ENCODE data around the gene TFCP2L1. TPM values are rescaled to one million over a fixed set of nuclear protein-coding genes. Genes with fewer than 3 reads are reported as not detected.

TFCP2L1 gene
- total and polyA plus RNA-seq, 2 of the 4 experiments (the other 2 are of a cell fraction), result not detected

- no peak overlapping the region for H3K4me3 ChIP-seq (ENCODE audit: insufficient read depth, low read depth, low read length)
- ChIA-PET POLR2A (ENCODE audit: unreplicated experiment) (no interaction called here), CTCF (interaction anchor here (0.6 kb wide), 1 partner anchor 1299 kb away, joined by 3 read pairs; no protein-coding TSS in a partner anchor)
- H2BK120ac ChIP-seq (ENCODE audit: low read depth, low read length), result no peak overlapping the region
- H2AK9ac ChIP-seq (replicated peaks; ENCODE audit: low read depth, low read length, poor library complexity), result no peak overlapping the region
- no peaks in the 10 kb centered on the region for H4K20me1 ChIP-seq (ENCODE audit: insufficient read depth, low read length)
- no peaks in the 10 kb centered on the region for H3K9me1 ChIP-seq (ENCODE audit: insufficient read depth, low read length)
- H3K9ac ChIP-seq (ENCODE audit: low read depth, low read length), result no peak overlapping the region
- no peak overlapping the region for H4K5ac ChIP-seq (ENCODE audit: low read depth, low read length)
- no peak overlapping the region for H3K23ac ChIP-seq (ENCODE audit: low read depth, low read length)
- H2AK5ac ChIP-seq (ENCODE audit: low read depth, low read length), result no peak overlapping the region
- no peak overlapping the region for H2BK15ac ChIP-seq (ENCODE audit: low read depth, low read length)
- no peak overlapping the region for H2BK5ac ChIP-seq (ENCODE audit: low read depth, low read length, poor library complexity, severe bottlenecking)
- dilution Hi-C loops (cut with HindIII; ENCODE audit: low sequenced_read_pairs, unreplicated experiment) (no loop called here), intact Hi-C loops (cut with micrococcal nuclease) (no loop called here), in situ Hi-C loops (cut with MboI; ENCODE audit: low sequenced_read_pairs) (no loop called here)
- H3K79me1 ChIP-seq (ENCODE audit: low read depth in 1 of 2, low read length in 2 of 2), result no peaks in the 10 kb centered on the region
- 37% methylated on average over 3 of the region's 14 CpGs; no CpG with 5 or more reads in 1 of the 2 experiments for WGBS, 2 experiments (ENCODE audit: extremely low coverage in 2 of 2, insufficient read length in 1 of 2)
- no peak overlapping the region for H3K14ac ChIP-seq (replicated peaks; ENCODE audit: low read depth, low read length)
- no peaks in the 10 kb centered on the region for H3K9me3 ChIP-seq (ENCODE audit: control insufficient read depth, insufficient read depth, low read length)
- no peak overlapping the region for H2BK20ac ChIP-seq (ENCODE audit: low read depth, low read length)
- no peak overlapping the region for H3K27ac ChIP-seq (ENCODE audit: insufficient read depth, low read length)
- H4K91ac ChIP-seq (ENCODE audit: insufficient read depth, low read depth, low read length), result no peak overlapping the region
- H3K56ac ChIP-seq (ENCODE audit: extremely low read depth, insufficient read depth, low read length), result no peak overlapping the region
- no peak overlapping the region for H4K8ac ChIP-seq (ENCODE audit: low read depth in 2 of 2, low read length in 2 of 2)
- no peak overlapping the region for H3K4me2 ChIP-seq (ENCODE audit: low read depth, low read length)
- TF ChIP-seq RAD21 (IDR thresholded peaks at IDR 0.05; ENCODE audit: low read length), result no peak
- no peak for TF ChIP-seq NFE2L2 (IDR thresholded peaks at IDR 0.05; ENCODE audit: low read depth, low read length)
- no peak for TF ChIP-seq POLR2A (IDR thresholded peaks at IDR 0.05; ENCODE audit: low read depth, low read length)
- no peak for TF ChIP-seq MAZ (IDR thresholded peaks at IDR 0.05; ENCODE audit: borderline replicate concordance, low read depth, low read length)
- TF ChIP-seq RCOR1 (IDR thresholded peaks at IDR 0.05; ENCODE audit: insufficient replicate concordance, low read length), result no peak
- no peak for TF ChIP-seq BHLHE40 (IDR thresholded peaks at IDR 0.05; ENCODE audit: low read depth, low read length)
- TF ChIP-seq SMC3 (IDR thresholded peaks at IDR 0.05; ENCODE audit: low read depth, low read length), result no peak
- TF ChIP-seq, protein P1, sequence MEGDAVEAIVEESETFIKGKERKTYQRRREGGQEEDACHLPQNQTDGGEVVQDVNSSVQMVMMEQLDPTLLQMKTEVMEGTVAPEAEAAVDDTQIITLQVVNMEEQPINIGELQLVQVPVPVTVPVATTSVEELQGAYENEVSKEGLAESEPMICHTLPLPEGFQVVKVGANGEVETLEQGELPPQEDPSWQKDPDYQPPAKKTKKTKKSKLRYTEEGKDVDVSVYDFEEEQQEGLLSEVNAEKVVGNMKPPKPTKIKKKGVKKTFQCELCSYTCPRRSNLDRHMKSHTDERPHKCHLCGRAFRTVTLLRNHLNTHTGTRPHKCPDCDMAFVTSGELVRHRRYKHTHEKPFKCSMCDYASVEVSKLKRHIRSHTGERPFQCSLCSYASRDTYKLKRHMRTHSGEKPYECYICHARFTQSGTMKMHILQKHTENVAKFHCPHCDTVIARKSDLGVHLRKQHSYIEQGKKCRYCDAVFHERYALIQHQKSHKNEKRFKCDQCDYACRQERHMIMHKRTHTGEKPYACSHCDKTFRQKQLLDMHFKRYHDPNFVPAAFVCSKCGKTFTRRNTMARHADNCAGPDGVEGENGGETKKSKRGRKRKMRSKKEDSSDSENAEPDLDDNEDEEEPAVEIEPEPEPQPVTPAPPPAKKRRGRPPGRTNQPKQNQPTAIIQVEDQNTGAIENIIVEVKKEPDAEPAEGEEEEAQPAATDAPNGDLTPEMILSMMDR (conservative IDR thresholded peaks at IDR 0.05; ENCODE audit: low read depth, low read length), result no peak
- TF ChIP-seq, protein P2, sequence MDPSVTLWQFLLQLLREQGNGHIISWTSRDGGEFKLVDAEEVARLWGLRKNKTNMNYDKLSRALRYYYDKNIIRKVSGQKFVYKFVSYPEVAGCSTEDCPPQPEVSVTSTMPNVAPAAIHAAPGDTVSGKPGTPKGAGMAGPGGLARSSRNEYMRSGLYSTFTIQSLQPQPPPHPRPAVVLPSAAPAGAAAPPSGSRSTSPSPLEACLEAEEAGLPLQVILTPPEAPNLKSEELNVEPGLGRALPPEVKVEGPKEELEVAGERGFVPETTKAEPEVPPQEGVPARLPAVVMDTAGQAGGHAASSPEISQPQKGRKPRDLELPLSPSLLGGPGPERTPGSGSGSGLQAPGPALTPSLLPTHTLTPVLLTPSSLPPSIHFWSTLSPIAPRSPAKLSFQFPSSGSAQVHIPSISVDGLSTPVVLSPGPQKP (IDR thresholded peaks at IDR 0.05; ENCODE audit: borderline replicate concordance, low read depth, low read length), result no peak
- TF ChIP-seq CHD1 (IDR thresholded peaks at IDR 0.05; ENCODE audit: low read depth, low read length), result no peak
- TF ChIP-seq, protein P3, sequence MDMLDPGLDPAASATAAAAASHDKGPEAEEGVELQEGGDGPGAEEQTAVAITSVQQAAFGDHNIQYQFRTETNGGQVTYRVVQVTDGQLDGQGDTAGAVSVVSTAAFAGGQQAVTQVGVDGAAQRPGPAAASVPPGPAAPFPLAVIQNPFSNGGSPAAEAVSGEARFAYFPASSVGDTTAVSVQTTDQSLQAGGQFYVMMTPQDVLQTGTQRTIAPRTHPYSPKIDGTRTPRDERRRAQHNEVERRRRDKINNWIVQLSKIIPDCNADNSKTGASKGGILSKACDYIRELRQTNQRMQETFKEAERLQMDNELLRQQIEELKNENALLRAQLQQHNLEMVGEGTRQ (IDR thresholded peaks at IDR 0.05; ENCODE audit: low read depth, low read length), result no peak
- TF ChIP-seq RFX5 (IDR thresholded peaks at IDR 0.05; ENCODE audit: low read depth, low read length), result no peak
- no peak for TF ChIP-seq MXI1 (IDR thresholded peaks at IDR 0.05; ENCODE audit: borderline replicate concordance, low read depth, low read length)
- TF ChIP-seq FOS (IDR thresholded peaks at IDR 0.05; ENCODE audit: low read depth, low read length), result no peak
- ATAC-seq (ENCODE audit: low read depth) (no peak), DNase-seq (no peak)
- H3K27me3 ChIP-seq (ENCODE audit: control insufficient read depth, insufficient read depth, low read length), result peaks cover 15% of the 10 kb centered on the region
- H3K4me1 ChIP-seq (ENCODE audit: control insufficient read depth, insufficient read depth, low read length), result no peaks in the 10 kb centered on the region
- H3K4ac ChIP-seq (ENCODE audit: low read depth, low read length), result no peak overlapping the region
- H3K18ac ChIP-seq (ENCODE audit: low read depth, low read length), result no peak overlapping the region
- H2AFZ ChIP-seq (replicated peaks; ENCODE audit: low read length, poor library complexity), result no peak overlapping the region
- no peaks in the 10 kb centered on the region for H3K36me3 ChIP-seq (ENCODE audit: control insufficient read depth, insufficient read depth, low read length)
- BruUV-seq (replicated peaks), result no TSS peak
Observed at GRCh38 chr2:121293450-121294325, 8.7 kb upstream of the TFCP2L1 start.
